ENCODE results near the gene FBXL12.
"Not testable (repeated sequence)": the region's sequence is repeated elsewhere in the genome, so short reads cannot be mapped to it uniquely, and the experiment has no call there.

GRCh38 chr19:9791073-9791367, 27.9 kb downstream of the FBXL12 start:
- not testable (repeated sequence) for TF ChIP-seq POLR2A (IDR thresholded peaks at IDR 0.05)
- TF ChIP-seq, protein P1, sequence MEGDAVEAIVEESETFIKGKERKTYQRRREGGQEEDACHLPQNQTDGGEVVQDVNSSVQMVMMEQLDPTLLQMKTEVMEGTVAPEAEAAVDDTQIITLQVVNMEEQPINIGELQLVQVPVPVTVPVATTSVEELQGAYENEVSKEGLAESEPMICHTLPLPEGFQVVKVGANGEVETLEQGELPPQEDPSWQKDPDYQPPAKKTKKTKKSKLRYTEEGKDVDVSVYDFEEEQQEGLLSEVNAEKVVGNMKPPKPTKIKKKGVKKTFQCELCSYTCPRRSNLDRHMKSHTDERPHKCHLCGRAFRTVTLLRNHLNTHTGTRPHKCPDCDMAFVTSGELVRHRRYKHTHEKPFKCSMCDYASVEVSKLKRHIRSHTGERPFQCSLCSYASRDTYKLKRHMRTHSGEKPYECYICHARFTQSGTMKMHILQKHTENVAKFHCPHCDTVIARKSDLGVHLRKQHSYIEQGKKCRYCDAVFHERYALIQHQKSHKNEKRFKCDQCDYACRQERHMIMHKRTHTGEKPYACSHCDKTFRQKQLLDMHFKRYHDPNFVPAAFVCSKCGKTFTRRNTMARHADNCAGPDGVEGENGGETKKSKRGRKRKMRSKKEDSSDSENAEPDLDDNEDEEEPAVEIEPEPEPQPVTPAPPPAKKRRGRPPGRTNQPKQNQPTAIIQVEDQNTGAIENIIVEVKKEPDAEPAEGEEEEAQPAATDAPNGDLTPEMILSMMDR (IDR thresholded peaks at IDR 0.05): not testable (repeated sequence)

All from Peyer's patch (tissue), 4 donors.